GM19395 (cell line): Measurements from ENCODE around the gene GNAQ.

ENCODE experiments used
- ATAC-seq: cut with Tn5 transposase; IDR thresholded peaks from one replicate; pipeline ENCODE4 v1.9.1; 2021; ENCODE audit warnings: mild to moderate bottlenecking, moderate library complexity; ENCODE audit not compliant: unreplicated experiment

GNAQ gene

GRCh38 chr9:77977210-77977611, 54.4 kb downstream of the GNAQ start:
- ATAC-seq: no peak

- ATAC-seq: no peak
Observed at GRCh38 chr9:77975806-77976205, 55.8 kb downstream of the GNAQ start.

- ATAC-seq: no peak
Observed at GRCh38 chr9:77975036-77975435, 56.6 kb downstream of the GNAQ start.

- ATAC-seq: no peak
Observed at GRCh38 chr9:77974434-77974833, 57.2 kb downstream of the GNAQ start.

GRCh38 chr9:77969083-77969482, 62.5 kb downstream of the GNAQ start:
- no peak for ATAC-seq

GRCh38 chr9:77968506-77968905, 63.1 kb downstream of the GNAQ start:
- ATAC-seq: no peak

- ATAC-seq: no peak
Observed at GRCh38 chr9:77966718-77967117, 64.9 kb downstream of the GNAQ start.

GRCh38 chr9:77965445-77966123, 66.0 kb downstream of the GNAQ start:
- no peak for ATAC-seq

GRCh38 chr9:77964258-77964657, 67.4 kb downstream of the GNAQ start:
- no peak for ATAC-seq

- no peak for ATAC-seq
Observed at GRCh38 chr9:77961541-77961940, 70.1 kb downstream of the GNAQ start.

GRCh38 chr9:77960356-77961153, 71.1 kb downstream of the GNAQ start:
- ATAC-seq: no peak

GRCh38 chr9:77959803-77960202, 71.8 kb downstream of the GNAQ start:
- ATAC-seq: no peak

GRCh38 chr9:77957652-77958051, 74.0 kb downstream of the GNAQ start:
- no peak for ATAC-seq

GRCh38 chr9:77956555-77956954, 75.1 kb downstream of the GNAQ start:
- no peak for ATAC-seq

GRCh38 chr9:77954666-77955015, 77.0 kb downstream of the GNAQ start:
- ATAC-seq: no peak

GRCh38 chr9:77954013-77954665, 77.5 kb downstream of the GNAQ start:
- ATAC-seq: no peak

- ATAC-seq: no peak
Observed at GRCh38 chr9:77953590-77953989, 78.0 kb downstream of the GNAQ start.

GRCh38 chr9:77952635-77953328, 78.8 kb downstream of the GNAQ start:
- ATAC-seq: no peak

GRCh38 chr9:77951369-77951768, 80.2 kb downstream of the GNAQ start:
- no peak for ATAC-seq

- no peak for ATAC-seq
Observed at GRCh38 chr9:77949751-77950436, 81.7 kb downstream of the GNAQ start.

- ATAC-seq: no peak
Observed at GRCh38 chr9:77947651-77948050, 84.0 kb downstream of the GNAQ start.
